ENCODE data around the gene PHYH.

PHYH gene

DNA sequence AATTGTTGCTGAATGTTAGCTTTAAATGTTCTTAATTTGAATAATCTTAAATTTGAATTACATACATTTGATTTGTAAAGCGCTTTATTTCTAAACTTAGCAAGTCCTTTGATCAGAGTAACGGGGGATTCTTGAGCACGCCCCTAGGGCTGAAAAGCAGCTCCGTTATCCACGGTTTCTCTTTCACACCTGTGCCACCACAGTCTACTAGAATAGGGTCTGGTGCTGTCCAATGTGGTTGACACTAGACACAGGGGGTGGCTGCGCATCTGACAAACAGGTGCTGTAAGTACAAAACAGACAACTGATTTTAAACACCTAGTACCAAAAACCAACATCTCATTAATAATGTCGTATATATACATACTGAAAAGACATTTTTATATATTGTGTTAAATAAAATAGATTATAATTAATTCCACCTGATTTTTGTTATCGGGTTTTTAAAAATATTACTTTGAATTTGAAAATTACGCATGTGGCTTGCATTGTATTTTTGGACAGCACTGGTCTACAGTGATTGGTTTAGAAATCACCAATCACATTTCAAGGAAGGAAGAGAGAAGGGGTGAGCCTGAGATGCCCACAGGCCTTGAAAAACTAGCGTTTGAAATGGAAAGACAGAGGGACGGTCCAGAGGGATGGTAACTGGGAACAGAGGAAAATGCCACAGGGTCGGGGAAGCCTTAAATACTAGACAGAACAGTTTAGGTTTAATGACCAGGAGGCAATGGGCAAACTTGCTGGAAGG is 40.9 kb upstream of the PHYH start:
- no peaks in the 10 kb centered on the region for H3K27me3 ChIP-seq (replicated peaks; ENCODE audit: control insufficient read depth, insufficient read depth, low read length)
- peaks cover 5% of the 10 kb centered on the region for H3K36me3 ChIP-seq (ENCODE audit: control insufficient read depth, insufficient read depth, low read length)
- TF ChIP-seq, protein P1, sequence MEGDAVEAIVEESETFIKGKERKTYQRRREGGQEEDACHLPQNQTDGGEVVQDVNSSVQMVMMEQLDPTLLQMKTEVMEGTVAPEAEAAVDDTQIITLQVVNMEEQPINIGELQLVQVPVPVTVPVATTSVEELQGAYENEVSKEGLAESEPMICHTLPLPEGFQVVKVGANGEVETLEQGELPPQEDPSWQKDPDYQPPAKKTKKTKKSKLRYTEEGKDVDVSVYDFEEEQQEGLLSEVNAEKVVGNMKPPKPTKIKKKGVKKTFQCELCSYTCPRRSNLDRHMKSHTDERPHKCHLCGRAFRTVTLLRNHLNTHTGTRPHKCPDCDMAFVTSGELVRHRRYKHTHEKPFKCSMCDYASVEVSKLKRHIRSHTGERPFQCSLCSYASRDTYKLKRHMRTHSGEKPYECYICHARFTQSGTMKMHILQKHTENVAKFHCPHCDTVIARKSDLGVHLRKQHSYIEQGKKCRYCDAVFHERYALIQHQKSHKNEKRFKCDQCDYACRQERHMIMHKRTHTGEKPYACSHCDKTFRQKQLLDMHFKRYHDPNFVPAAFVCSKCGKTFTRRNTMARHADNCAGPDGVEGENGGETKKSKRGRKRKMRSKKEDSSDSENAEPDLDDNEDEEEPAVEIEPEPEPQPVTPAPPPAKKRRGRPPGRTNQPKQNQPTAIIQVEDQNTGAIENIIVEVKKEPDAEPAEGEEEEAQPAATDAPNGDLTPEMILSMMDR (IDR thresholded peaks at IDR 0.05; ENCODE audit: insufficient read depth, low read length, poor library complexity, severe bottlenecking) = no peak
- H3K4me3 ChIP-seq (replicated peaks; ENCODE audit: low read depth, low read length) = peak overlapping the region; percentile 40
- peak; percentile 41 for DNase-seq (ENCODE audit: extremely low read depth, insufficient read length)

- Histone ChIP-seq H3K27me3 (replicated peaks; ENCODE audit: control insufficient read depth, insufficient read depth, low read length) (no peaks in the 10 kb centered on the region), H3K4me3 (replicated peaks; ENCODE audit: low read depth, low read length) (peak overlapping the region; percentile 40), H3K36me3 (ENCODE audit: control insufficient read depth, insufficient read depth, low read length) (peaks cover 6% of the 10 kb centered on the region)
- TF ChIP-seq, protein P1 (IDR thresholded peaks at IDR 0.05; ENCODE audit: insufficient read depth, low read length, poor library complexity, severe bottlenecking) = no peak
- no peak for DNase-seq (ENCODE audit: extremely low read depth, insufficient read length)
Measured at GRCh38 chr10:13340068-13340467, 40.2 kb upstream of the PHYH start.

- Histone ChIP-seq H3K4me3 (replicated peaks; ENCODE audit: low read depth, low read length) (no peak overlapping the region), H3K27me3 (replicated peaks; ENCODE audit: control insufficient read depth, insufficient read depth, low read length) (no peaks in the 10 kb centered on the region), H3K36me3 (ENCODE audit: control insufficient read depth, insufficient read depth, low read length) (peaks cover 9% of the 10 kb centered on the region)
- DNase-seq (ENCODE audit: extremely low read depth, insufficient read length) = no peak
- TF ChIP-seq, protein P1 (IDR thresholded peaks at IDR 0.05; ENCODE audit: insufficient read depth, low read length, poor library complexity, severe bottlenecking) = no peak
Measured at GRCh38 chr10:13338390-13339110, 38.7 kb upstream of the PHYH start.

DNA sequence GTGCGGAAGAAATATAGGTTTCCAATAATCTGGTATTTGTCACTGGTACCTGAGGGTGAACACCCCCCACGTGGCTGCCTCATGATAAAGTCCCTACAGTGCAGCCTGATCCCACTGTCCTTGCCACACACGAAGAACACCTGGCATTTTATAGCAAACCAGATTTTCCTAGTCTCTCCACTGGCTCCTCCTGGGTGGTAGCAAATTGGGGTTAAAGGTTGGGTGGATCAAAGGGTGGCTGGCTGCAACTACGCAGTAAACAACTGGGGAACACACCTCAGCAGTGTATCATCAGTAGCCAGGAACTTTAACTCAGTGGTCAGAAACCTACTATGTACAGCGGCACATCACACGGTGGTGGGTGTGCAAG is 37.9 kb upstream of the PHYH start:
- Histone ChIP-seq H3K27me3 (replicated peaks; ENCODE audit: control insufficient read depth, insufficient read depth, low read length) (no peaks in the 10 kb centered on the region), H3K4me3 (replicated peaks; ENCODE audit: low read depth, low read length) (no peak overlapping the region), H3K36me3 (ENCODE audit: control insufficient read depth, insufficient read depth, low read length) (peaks cover 9% of the 10 kb centered on the region)
- TF ChIP-seq, protein P1 (IDR thresholded peaks at IDR 0.05; ENCODE audit: insufficient read depth, low read length, poor library complexity, severe bottlenecking) = no peak
- no peak for DNase-seq (ENCODE audit: extremely low read depth, insufficient read length)

GRCh38 chr10:13337128-13337826 is 37.4 kb upstream of the PHYH start:
- Histone ChIP-seq H3K4me3 (replicated peaks; ENCODE audit: low read depth, low read length) (no peak overlapping the region), H3K36me3 (ENCODE audit: control insufficient read depth, insufficient read depth, low read length) (peaks cover 9% of the 10 kb centered on the region), H3K27me3 (replicated peaks; ENCODE audit: control insufficient read depth, insufficient read depth, low read length) (no peaks in the 10 kb centered on the region)
- DNase-seq (ENCODE audit: extremely low read depth, insufficient read length) = no peak
- TF ChIP-seq, protein P1 (IDR thresholded peaks at IDR 0.05; ENCODE audit: insufficient read depth, low read length, poor library complexity, severe bottlenecking) = no peak
